HG03139 (cell line): ENCODE results near the gene SP4.

Experiments used
- ATAC-seq: cut with Tn5 transposase; IDR thresholded peaks from one replicate; pipeline ENCODE4 v1.9.1; 2021; ENCODE audit not compliant: unreplicated experiment

Gene SP4

GRCh38 chr7:21427871-21428658, at the start of gene SP4:
Gene SP4 (plus strand): TSS chr7:21428083. CDS start chr7:21428252, 169 bp downstream.
- ATAC-seq = peak; percentile 59

DNA sequence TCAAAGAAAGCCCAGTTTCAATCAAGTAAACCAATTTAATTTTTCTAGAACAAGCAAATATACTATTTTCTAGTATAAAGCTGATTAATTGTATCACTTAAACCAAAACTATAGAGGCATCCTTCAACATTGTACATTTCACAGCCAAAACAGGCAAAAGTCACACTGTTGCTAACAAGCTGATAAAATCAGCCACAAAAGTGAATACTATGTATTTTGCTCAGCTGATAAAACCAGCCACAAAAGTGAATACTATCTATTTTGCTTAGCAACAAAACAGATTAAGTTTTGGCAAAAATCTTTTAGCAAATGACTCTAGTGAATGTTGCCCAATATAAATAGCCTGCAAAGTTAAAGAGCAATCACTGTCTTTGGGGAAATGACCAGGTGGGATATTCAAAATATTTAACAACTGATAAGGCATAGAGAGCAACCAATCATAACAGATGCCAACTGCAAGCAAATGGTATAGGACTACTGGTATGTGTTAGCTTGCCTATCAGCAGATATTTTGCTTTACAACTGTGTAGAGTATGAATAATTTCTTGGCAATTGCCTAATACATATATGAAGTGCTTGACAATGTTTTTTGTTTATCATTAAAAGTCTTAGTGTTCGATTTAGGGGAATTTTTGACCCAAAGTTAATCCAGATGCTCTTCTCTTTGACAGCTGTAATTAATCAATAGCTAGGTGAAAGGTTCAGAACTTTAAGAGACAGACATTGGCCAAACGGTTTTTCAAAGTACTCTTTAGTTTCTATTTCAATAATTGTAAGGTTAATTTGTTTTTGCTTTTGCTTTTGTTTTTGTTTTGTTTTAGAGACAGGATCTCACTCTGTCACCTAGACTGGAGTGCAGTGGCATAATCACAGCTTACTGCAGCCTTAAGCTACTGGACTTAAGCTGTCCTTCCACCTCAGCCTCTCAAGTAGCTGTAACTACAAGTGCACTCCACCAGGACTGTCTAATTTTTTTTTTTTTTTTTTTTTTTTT, 44.4 kb upstream of the SP4 start:
- peak; percentile 72 for ATAC-seq

GRCh38 chr7:21393937-21394336, 33.9 kb upstream of the SP4 start:
- ATAC-seq = no peak

- no peak for ATAC-seq
Measured at GRCh38 chr7:21401944-21402343, 25.9 kb upstream of the SP4 start.

- no peak for ATAC-seq
Measured at GRCh38 chr7:21407796-21408480, 19.9 kb upstream of the SP4 start.

GRCh38 chr7:21408481-21408820, 19.4 kb upstream of the SP4 start:
- no peak for ATAC-seq

DNA sequence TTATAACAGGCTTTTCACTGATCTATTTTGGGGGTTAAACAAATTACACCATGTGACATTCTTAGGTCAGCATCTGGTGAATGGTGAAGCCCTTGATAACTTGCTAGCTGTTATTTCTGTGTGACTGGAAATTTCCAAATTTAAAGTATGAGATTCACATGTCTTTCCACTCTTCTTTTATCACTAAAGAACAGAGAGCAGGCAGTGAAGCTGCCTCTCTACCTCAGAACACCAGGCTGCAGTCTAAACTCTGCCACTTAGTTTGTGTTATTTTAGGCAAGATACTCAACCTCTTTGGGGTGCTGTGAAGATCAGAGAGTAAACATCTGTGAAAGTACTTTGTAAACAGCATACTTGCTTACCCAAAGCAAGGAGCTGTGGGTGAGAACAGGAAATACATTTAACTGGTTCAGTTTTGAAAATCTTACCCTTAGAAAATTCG, 15.5 kb upstream of the SP4 start:
- no peak for ATAC-seq

DNA sequence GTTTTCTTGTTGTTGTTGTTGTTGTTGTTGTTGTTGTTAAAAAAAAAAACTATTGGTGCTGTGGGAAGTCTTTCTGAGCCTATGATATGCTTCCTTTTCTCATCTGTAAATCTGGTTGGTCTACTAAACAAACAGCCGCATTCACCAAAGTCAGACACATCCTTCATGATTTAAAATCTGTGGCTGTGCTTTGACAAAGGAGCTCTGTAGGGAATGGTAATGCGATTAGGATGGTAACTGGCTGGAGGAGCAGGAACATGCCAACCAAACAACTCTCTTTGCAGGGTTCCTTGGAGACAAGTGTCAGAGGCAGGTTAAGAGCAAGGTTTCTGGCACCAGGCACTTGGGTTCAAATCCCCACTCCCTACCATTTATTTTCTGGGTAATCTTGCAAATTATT, 14.9 kb upstream of the SP4 start:
- no peak for ATAC-seq

DNA sequence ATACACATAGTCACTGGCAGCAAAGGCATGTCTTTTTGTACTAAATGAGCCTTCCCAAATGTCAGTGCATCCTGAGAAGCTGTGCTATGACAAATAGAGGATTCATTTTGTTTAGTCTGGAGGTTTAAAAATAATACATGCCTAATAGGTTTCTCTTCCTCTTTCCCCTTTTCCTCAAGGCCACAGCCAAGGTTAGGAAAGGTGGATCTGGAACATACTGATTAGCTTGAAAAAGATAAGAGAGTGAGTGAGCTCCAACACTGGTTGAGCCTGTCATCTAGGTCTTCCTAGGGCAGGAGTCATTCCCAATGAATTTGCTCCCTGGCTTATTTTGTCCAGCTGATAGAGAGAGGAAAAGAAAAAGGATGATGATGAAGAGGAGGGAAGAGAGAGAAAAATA, 14.4 kb upstream of the SP4 start:
- ATAC-seq = no peak

- ATAC-seq = no peak
Measured at GRCh38 chr7:21414795-21415393, 13.0 kb upstream of the SP4 start.

GRCh38 chr7:21417647-21418046, 10.2 kb upstream of the SP4 start:
- no peak for ATAC-seq

DNA sequence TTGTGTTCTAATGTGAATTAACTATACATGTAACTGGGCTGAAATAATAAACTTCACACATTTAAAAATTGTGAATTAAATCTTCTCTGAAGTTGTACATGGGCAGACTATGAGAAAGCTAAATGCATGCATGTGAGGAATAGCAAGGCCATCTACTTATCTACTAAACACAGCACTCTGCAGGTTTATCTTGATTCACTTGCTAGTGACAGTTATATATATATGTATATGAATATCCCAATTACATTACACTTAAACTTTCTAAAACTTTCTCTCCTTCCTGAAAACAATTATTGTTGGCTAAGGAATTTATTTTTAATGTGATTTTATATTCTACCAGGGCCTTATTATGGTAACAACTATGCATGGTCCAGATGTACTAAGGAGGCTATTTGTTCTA, 5.1 kb upstream of the SP4 start:
- no peak for ATAC-seq

GRCh38 chr7:21425290-21425689, 2.6 kb upstream of the SP4 start:
- ATAC-seq = no peak

DNA sequence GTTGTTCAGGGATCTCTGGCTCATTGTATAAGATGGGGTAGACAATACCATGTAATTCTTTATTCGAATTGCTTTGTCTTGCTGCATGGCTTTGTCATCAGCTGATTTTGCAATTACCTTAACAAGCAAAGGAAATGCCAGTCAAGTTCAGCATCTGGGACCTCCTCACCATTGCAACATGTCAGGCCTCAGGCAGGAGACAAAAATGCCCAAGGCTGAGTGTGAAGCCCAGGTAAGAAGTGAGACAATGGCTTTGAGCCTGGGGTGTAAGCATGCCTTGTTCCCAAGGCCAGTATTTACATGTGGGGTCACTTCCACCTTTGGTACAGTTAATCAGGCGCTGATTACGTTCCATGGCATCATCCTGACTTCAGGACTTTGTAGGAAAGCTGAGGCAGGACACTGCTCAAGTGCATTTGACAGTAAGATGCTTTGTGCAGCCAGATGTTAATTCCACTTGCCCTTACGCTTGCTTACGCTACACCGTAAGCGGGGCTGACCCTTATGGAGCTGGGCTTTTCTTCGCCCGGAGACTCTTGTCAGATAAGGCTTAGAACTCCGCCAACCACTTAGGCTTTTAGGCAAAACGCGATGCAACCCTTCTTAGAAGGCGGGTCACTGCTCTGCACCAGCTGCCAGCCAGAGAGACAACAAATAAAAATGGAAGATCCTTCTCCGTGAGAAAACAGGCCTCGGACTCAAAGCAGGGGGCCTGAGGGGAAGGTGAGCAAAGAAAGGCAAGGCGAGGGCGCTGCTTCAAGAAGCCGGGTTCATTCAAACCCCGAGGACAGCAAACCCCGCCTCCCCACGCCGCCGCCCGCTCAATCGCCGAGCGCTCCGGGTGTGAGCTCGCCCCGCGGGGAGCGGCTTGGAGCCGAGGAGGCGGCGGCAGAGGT, 1.3 kb upstream of the SP4 start:
- ATAC-seq = no peak

DNA sequence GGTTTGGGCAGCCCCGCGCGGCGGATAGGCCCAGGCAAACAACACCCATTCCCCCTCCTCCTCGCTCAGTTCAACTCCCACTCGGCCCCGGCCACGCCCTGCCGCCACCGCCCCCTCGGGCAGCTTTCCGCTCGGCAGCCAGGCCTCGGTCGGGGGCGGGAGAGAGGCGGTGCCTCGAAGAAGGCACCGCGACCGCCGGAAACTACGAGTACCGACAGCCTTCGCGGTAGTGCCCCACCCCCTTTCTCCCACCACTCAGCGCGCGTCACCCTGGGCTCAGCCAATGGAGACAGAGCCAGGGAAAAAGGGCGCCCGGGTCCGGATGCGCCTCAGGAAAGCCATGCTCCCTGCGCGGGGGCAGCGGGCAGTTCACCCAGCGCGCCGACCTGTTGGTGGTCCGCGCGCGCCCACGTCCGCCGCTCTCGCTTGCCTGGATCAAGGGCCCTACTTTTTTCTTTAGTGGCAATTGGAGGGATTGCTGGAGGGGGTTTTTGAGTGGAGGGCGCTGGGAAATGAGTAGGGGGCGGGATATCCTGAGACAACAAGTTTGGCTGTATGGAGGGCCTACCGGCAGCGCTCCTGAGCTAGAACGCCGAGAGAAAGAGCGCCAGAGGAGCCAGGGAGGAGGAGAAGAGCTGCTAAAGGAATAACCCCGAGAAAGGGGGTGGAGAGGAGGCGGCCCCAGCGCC, 557 bp upstream of the SP4 start:
- ATAC-seq = peak; percentile 84

GRCh38 chr7:21428659-21428941, 717 bp downstream of the SP4 start:
- ATAC-seq = no peak

GRCh38 chr7:21429021-21429420, 1.1 kb downstream of the SP4 start:
- no peak for ATAC-seq

- ATAC-seq = no peak
Measured at GRCh38 chr7:21429786-21430574, 2.1 kb downstream of the SP4 start.

DNA sequence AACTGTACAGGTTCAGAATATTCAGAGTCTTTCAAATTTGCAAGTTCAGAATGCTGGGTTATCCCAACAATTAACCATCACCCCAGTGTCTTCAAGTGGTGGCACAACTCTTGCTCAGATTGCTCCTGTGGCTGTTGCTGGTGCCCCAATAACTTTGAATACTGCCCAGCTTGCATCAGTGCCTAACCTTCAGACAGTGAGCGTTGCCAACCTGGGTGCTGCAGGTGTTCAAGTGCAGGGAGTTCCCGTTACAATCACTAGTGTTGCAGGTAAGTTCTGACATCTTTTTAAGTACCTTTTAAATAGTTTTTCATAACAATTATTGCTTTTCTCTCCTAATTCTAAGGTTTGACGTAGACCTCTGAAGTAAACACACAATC, 2.7 kb downstream of the SP4 start:
- no peak for ATAC-seq
